ENCODE data around the gene PRSS22. TPM values are rescaled to one million over a fixed set of nuclear protein-coding genes. Genes with fewer than 3 reads are reported as not detected.

The PRSS22 gene
- total and polyA plus RNA-seq, 4 donors: 0.17 TPM; not detected in 3

DNA sequence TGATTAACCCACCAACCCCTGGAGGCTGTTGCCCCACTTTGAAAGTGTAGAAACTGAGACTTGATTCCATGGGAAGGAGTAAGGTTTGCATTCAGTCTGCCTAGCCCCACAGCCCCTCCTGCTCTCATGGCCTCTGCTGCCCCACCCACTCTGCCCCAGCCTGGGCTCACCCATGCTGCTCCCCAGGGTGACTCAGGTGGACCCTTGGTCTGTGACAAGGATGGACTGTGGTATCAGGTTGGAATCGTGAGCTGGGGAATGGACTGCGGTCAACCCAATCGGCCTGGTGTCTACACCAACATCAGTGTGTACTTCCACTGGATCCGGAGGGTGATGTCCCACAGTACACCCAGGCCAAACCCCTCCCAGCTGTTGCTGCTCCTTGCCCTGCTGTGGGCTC, 53.2 kb downstream of the PRSS22 start:
- WGBS (ENCODE audit: insufficient coverage): 94% methylated on average over 4 of the region's 4 CpGs
- Histone ChIP-seq H3K4me1 (ENCODE audit: control insufficient read depth, insufficient read depth, low read length) (no peaks in the 10 kb centered on the region), H3K4me3 (ENCODE audit: low read depth, low read length) (no peak overlapping the region), H3K9me3 (ENCODE audit: control insufficient read depth, insufficient read depth, low read length) (peaks cover 6% of the 10 kb centered on the region), H3K36me3 (ENCODE audit: control insufficient read depth, insufficient read depth, low read length) (no peaks in the 10 kb centered on the region), H3K27me3 (ENCODE audit: control insufficient read depth, insufficient read depth, low read length) (peaks cover 4% of the 10 kb centered on the region), H3K27ac (ENCODE audit: low read depth, low read length) (no peak overlapping the region)
- no peak for DNase-seq (ENCODE audit: low read depth in 4 of 6, low spot score in 6 of 6)

DNA sequence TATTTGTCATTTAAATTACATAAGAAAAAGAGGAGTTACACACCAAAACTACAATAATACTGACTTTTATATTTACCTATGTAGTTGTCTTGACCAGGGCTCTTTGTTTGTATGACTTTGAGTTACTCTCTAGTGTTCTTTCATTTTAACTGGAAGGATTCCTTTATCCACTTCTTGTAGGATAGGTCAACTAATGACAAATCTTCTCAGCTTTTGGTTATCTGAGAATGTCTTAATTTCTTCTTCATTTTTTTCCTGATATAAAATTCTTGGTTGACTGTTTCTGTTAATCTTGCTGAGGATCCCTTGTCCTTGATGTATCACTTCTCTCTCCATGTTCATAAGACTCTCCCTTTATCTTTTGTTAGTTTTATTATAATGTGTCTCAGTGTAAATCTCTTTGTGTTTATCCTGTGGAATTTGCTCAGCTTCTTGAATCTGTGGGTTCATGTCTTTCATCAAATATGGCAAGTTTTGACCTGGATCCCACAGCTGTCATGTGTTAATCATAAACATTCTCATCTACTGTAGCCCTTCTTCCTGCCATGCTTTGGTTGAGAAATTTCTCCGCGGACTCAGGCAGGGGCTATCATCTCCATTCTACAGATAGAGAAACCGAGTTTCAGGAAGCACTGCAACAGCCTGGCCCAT, 54.3 kb downstream of the PRSS22 start:
- peaks cover 4% of the 10 kb centered on the region for H3K27me3 ChIP-seq (ENCODE audit: control insufficient read depth, insufficient read depth, low read length)
- H3K9me3 ChIP-seq (ENCODE audit: control insufficient read depth, insufficient read depth, low read length): peaks cover 6% of the 10 kb centered on the region
- no peak overlapping the region for H3K27ac ChIP-seq (ENCODE audit: low read depth, low read length)
- no peak overlapping the region for H3K4me3 ChIP-seq (ENCODE audit: low read depth, low read length)
- no peak for DNase-seq (ENCODE audit: low read depth in 4 of 6, low spot score in 6 of 6)
- no CpG with 5 or more reads among the region's 3 CpGs for WGBS (ENCODE audit: insufficient coverage)
- H3K36me3 ChIP-seq (ENCODE audit: control insufficient read depth, insufficient read depth, low read length): no peaks in the 10 kb centered on the region
- H3K4me1 ChIP-seq (ENCODE audit: control insufficient read depth, insufficient read depth, low read length): no peaks in the 10 kb centered on the region

Other genes with a start within 250 kb of the PRSS22 start
- 10 to 100 TPM; 17.4 to 25.7 TPM for gene KCTD5, start 175.6 kb downstream of the PRSS22 start, total RNA-seq
- 10 to 100 TPM; 42.4 to 44.3 TPM for gene KCTD5, start 175.6 kb downstream of the PRSS22 start, polyA plus RNA-seq (ENCODE audit: insufficient read length in 2 of 2)
- 1 to 10 TPM; 2.1 to 2.5 TPM for gene PRSS27, start 137.9 kb downstream of the PRSS22 start, total RNA-seq
- gene PRSS27, start 137.9 kb downstream of the PRSS22 start, polyA plus RNA-seq (ENCODE audit: insufficient read length in 2 of 2): 10 to 100 TPM in 1 of 2 donors, 1 to 10 TPM in 1; 9.7 to 11.5 TPM
- gene SRRM2, start 105.5 kb downstream of the PRSS22 start, total RNA-seq: 100 to 1,000 TPM; 105 to 159 TPM
- 100 to 1,000 TPM; 494 to 610 TPM for gene SRRM2, start 105.5 kb downstream of the PRSS22 start, polyA plus RNA-seq (ENCODE audit: insufficient read length in 2 of 2)
- 100 to 1,000 TPM; 136 to 660 TPM for gene ELOB, start 80.9 kb downstream of the PRSS22 start, total RNA-seq
- gene ELOB, start 80.9 kb downstream of the PRSS22 start, polyA plus RNA-seq (ENCODE audit: insufficient read length in 2 of 2): 100 to 1,000 TPM; 480 to 554 TPM
- under 1 TPM in 1 of 2 donors, not detected in 1; 0.17 TPM for gene PRSS33, start 70.6 kb downstream of the PRSS22 start, total RNA-seq
- gene PRSS33, start 70.6 kb downstream of the PRSS22 start, polyA plus RNA-seq (ENCODE audit: insufficient read length in 2 of 2): under 1 TPM; 0.21 to 0.24 TPM
- not detected for gene PRSS41, start 59.7 kb downstream of the PRSS22 start, total RNA-seq
- gene PRSS41, start 59.7 kb downstream of the PRSS22 start, polyA plus RNA-seq (ENCODE audit: insufficient read length in 2 of 2): not detected
- under 1 TPM in 1 of 2 donors, not detected in 1; 0.28 TPM for gene PRSS21, start 40.9 kb downstream of the PRSS22 start, total RNA-seq
- not detected for gene PRSS21, start 40.9 kb downstream of the PRSS22 start, polyA plus RNA-seq (ENCODE audit: insufficient read length in 2 of 2)
- 1 to 10 TPM in 1 of 2 donors, under 1 TPM in 1; 0.59 to 2.4 TPM for gene ZG16B, start 27.9 kb downstream of the PRSS22 start, total RNA-seq
- gene ZG16B, start 27.9 kb downstream of the PRSS22 start, polyA plus RNA-seq (ENCODE audit: insufficient read length in 2 of 2): under 1 TPM; 0.32 TPM
- gene FLYWCH2, start 25.0 kb upstream of the PRSS22 start, total RNA-seq: 10 to 100 TPM; 28.1 to 63.1 TPM
- gene FLYWCH2, start 25.0 kb upstream of the PRSS22 start, polyA plus RNA-seq (ENCODE audit: insufficient read length in 2 of 2): 10 to 100 TPM; 59.7 to 61.8 TPM
- 10 to 100 TPM; 17.5 to 18.2 TPM for gene FLYWCH1, start 53.8 kb upstream of the PRSS22 start, total RNA-seq
- 10 to 100 TPM; 55.9 TPM for gene FLYWCH1, start 53.8 kb upstream of the PRSS22 start, polyA plus RNA-seq (ENCODE audit: insufficient read length in 2 of 2)
- gene KREMEN2, start 106.1 kb upstream of the PRSS22 start, total RNA-seq: under 1 TPM; 0.17 to 0.20 TPM
- gene KREMEN2, start 106.1 kb upstream of the PRSS22 start, polyA plus RNA-seq (ENCODE audit: insufficient read length in 2 of 2): 1 to 10 TPM; 1.4 to 1.6 TPM
- 10 to 100 TPM; 22.6 to 26.4 TPM for gene PAQR4, start 111.2 kb upstream of the PRSS22 start, total RNA-seq
- gene PAQR4, start 111.2 kb upstream of the PRSS22 start, polyA plus RNA-seq (ENCODE audit: insufficient read length in 2 of 2): 10 to 100 TPM; 74.0 to 82.4 TPM
- 1 to 10 TPM; 3.1 to 7.2 TPM for gene PKMYT1, start 122.3 kb upstream of the PRSS22 start, total RNA-seq
- gene PKMYT1, start 122.3 kb upstream of the PRSS22 start, polyA plus RNA-seq (ENCODE audit: insufficient read length in 2 of 2): 10 to 100 TPM; 20.0 to 32.6 TPM
- gene CLDN9, start 154.8 kb upstream of the PRSS22 start, total RNA-seq: under 1 TPM; 0.06 to 0.20 TPM
- under 1 TPM; 0.36 to 0.38 TPM for gene CLDN9, start 154.8 kb upstream of the PRSS22 start, polyA plus RNA-seq (ENCODE audit: insufficient read length in 2 of 2)
- gene CLDN6, start 160.0 kb upstream of the PRSS22 start, total RNA-seq: under 1 TPM in 1 of 2 donors, not detected in 1; 0.28 TPM
- gene CLDN6, start 160.0 kb upstream of the PRSS22 start, polyA plus RNA-seq (ENCODE audit: insufficient read length in 2 of 2): 1 to 10 TPM in 1 of 2 donors, under 1 TPM in 1; 0.43 to 1.0 TPM
- gene TNFRSF12A, start 162.2 kb upstream of the PRSS22 start, total RNA-seq: 1 to 10 TPM; 5.8 to 9.9 TPM
- 1 to 10 TPM; 4.5 to 6.7 TPM for gene TNFRSF12A, start 162.2 kb upstream of the PRSS22 start, polyA plus RNA-seq (ENCODE audit: insufficient read length in 2 of 2)
- 10 to 100 TPM; 20.4 to 66.2 TPM for gene HCFC1R1, start 165.8 kb upstream of the PRSS22 start, total RNA-seq
- 100 to 1,000 TPM; 155 to 161 TPM for gene HCFC1R1, start 165.8 kb upstream of the PRSS22 start, polyA plus RNA-seq (ENCODE audit: insufficient read length in 2 of 2)
- 10 to 100 TPM in 1 of 2 donors, 1 to 10 TPM in 1; 7.2 to 12.5 TPM for gene THOC6, start 165.9 kb upstream of the PRSS22 start, total RNA-seq
- 10 to 100 TPM; 16.8 to 18.7 TPM for gene THOC6, start 165.9 kb upstream of the PRSS22 start, polyA plus RNA-seq (ENCODE audit: insufficient read length in 2 of 2)
- under 1 TPM; 0.06 to 0.10 TPM for gene BICDL2, start 178.8 kb upstream of the PRSS22 start, total RNA-seq
- gene BICDL2, start 178.8 kb upstream of the PRSS22 start, polyA plus RNA-seq (ENCODE audit: insufficient read length in 2 of 2): under 1 TPM; 0.38 to 0.39 TPM
- gene MMP25, start 188.4 kb upstream of the PRSS22 start, total RNA-seq: 1 to 10 TPM; 1.2 to 1.4 TPM
- 10 to 100 TPM in 1 of 2 donors, 1 to 10 TPM in 1; 7.2 to 10.5 TPM for gene MMP25, start 188.4 kb upstream of the PRSS22 start, polyA plus RNA-seq (ENCODE audit: insufficient read length in 2 of 2)
- 10 to 100 TPM in 1 of 2 donors, 1 to 10 TPM in 1; 9.0 to 11.6 TPM for gene IL32, start 207.5 kb upstream of the PRSS22 start, total RNA-seq
- gene IL32, start 207.5 kb upstream of the PRSS22 start, polyA plus RNA-seq (ENCODE audit: insufficient read length in 2 of 2): 10 to 100 TPM; 13.4 to 20.2 TPM
- gene ZSCAN10, start 241.1 kb upstream of the PRSS22 start, total RNA-seq: not detected
- not detected for gene ZSCAN10, start 241.1 kb upstream of the PRSS22 start, polyA plus RNA-seq (ENCODE audit: insufficient read length in 2 of 2)

Data from spinal cord (tissue), 10 donors.